ENCODE measurements around the gene CDC20.

Gene CDC20

GRCh38 chr1:43358746-43359693 lies at the start of gene CDC20:
Gene CDC20 (plus strand): TSS chr1:43358981. CDS start chr1:43359216, 235 bp downstream.
- Mint-ChIP-seq H3K4me3 (peak within 1 kb of the TSS; percentile 95), H3K9me3 (no peaks in the 10 kb centered on the region), H3K27ac (peak within 1 kb of the TSS; percentile 86), H3K4me1 (peaks cover 40% of the 10 kb centered on the region), H3K27me3 (no peaks in the 10 kb centered on the region), H3K36me3 (ENCODE audit: low read depth) (peaks cover 47% of the 10 kb centered on the region)
- peak; percentile 99 for DNase-seq
- peak; percentile 97 for ATAC-seq

- no peak overlapping the region for H3K4me3 Mint-ChIP-seq
- no peaks in the 10 kb centered on the region for H3K9me3 Mint-ChIP-seq
- no peak for DNase-seq
- no peak for ATAC-seq
- H3K27me3 Mint-ChIP-seq = peaks cover 3% of the 10 kb centered on the region
- no peak overlapping the region for H3K27ac Mint-ChIP-seq
- no peaks in the 10 kb centered on the region for H3K36me3 Mint-ChIP-seq (ENCODE audit: low read depth)
- no peaks in the 10 kb centered on the region for H3K4me1 Mint-ChIP-seq
These were observed 49.3 kb upstream of the CDC20 start for GRCh38 chr1:43309405-43310025.

- no peaks in the 10 kb centered on the region for H3K9me3 Mint-ChIP-seq
- no peaks in the 10 kb centered on the region for H3K36me3 Mint-ChIP-seq (ENCODE audit: low read depth)
- H3K4me3 Mint-ChIP-seq = no peak overlapping the region
- H3K4me1 Mint-ChIP-seq = no peaks in the 10 kb centered on the region
- peak; percentile 11 for ATAC-seq
- no peaks in the 10 kb centered on the region for H3K27me3 Mint-ChIP-seq
- no peak overlapping the region for H3K27ac Mint-ChIP-seq
- no peak for DNase-seq
These were observed 47.3 kb upstream of the CDC20 start for GRCh38 chr1:43311521-43311920.

GRCh38 chr1:43312212-43312623 lies 46.6 kb upstream of the CDC20 start:
- Mint-ChIP-seq H3K4me1 (no peaks in the 10 kb centered on the region), H3K4me3 (no peak overlapping the region), H3K27ac (no peak overlapping the region), H3K36me3 (ENCODE audit: low read depth) (no peaks in the 10 kb centered on the region), H3K27me3 (no peaks in the 10 kb centered on the region), H3K9me3 (no peaks in the 10 kb centered on the region)
- no peak for DNase-seq
- ATAC-seq = no peak

GRCh38 chr1:43312663-43313515 lies 45.9 kb upstream of the CDC20 start:
- Mint-ChIP-seq H3K27me3 (no peaks in the 10 kb centered on the region), H3K4me3 (no peak overlapping the region), H3K36me3 (ENCODE audit: low read depth) (no peaks in the 10 kb centered on the region), H3K27ac (no peak overlapping the region), H3K4me1 (no peaks in the 10 kb centered on the region), H3K9me3 (no peaks in the 10 kb centered on the region)
- no peak for ATAC-seq
- no peak for DNase-seq

- ATAC-seq = no peak
- H3K4me3 Mint-ChIP-seq = no peak overlapping the region
- H3K9me3 Mint-ChIP-seq = no peaks in the 10 kb centered on the region
- no peak overlapping the region for H3K27ac Mint-ChIP-seq
- no peaks in the 10 kb centered on the region for H3K36me3 Mint-ChIP-seq (ENCODE audit: low read depth)
- no peaks in the 10 kb centered on the region for H3K27me3 Mint-ChIP-seq
- H3K4me1 Mint-ChIP-seq = peaks cover 2% of the 10 kb centered on the region
- DNase-seq = no peak
These were observed 45.0 kb upstream of the CDC20 start for GRCh38 chr1:43313771-43314170.

- Mint-ChIP-seq H3K27ac (no peak overlapping the region), H3K9me3 (no peaks in the 10 kb centered on the region), H3K4me3 (no peak overlapping the region), H3K4me1 (peaks cover 2% of the 10 kb centered on the region), H3K27me3 (no peaks in the 10 kb centered on the region), H3K36me3 (ENCODE audit: low read depth) (no peaks in the 10 kb centered on the region)
- DNase-seq (no peak), ATAC-seq (no peak)
These were observed 44.5 kb upstream of the CDC20 start for GRCh38 chr1:43314233-43314632.

GRCh38 chr1:43315481-43315880 lies 43.3 kb upstream of the CDC20 start:
- DNase-seq (no peak), ATAC-seq (no peak)
- H3K27me3 Mint-ChIP-seq = no peaks in the 10 kb centered on the region
- H3K9me3 Mint-ChIP-seq = no peaks in the 10 kb centered on the region
- peaks cover 2% of the 10 kb centered on the region for H3K4me1 Mint-ChIP-seq
- H3K27ac Mint-ChIP-seq = no peak overlapping the region
- H3K36me3 Mint-ChIP-seq (ENCODE audit: low read depth) = no peaks in the 10 kb centered on the region
- H3K4me3 Mint-ChIP-seq = no peak overlapping the region

GRCh38 chr1:43315963-43316737 lies 42.6 kb upstream of the CDC20 start:
- H3K27ac Mint-ChIP-seq = no peak overlapping the region
- DNase-seq (no peak), ATAC-seq (no peak)
- no peaks in the 10 kb centered on the region for H3K9me3 Mint-ChIP-seq
- H3K36me3 Mint-ChIP-seq (ENCODE audit: low read depth) = no peaks in the 10 kb centered on the region
- no peaks in the 10 kb centered on the region for H3K27me3 Mint-ChIP-seq
- H3K4me1 Mint-ChIP-seq = peaks cover 2% of the 10 kb centered on the region
- no peak overlapping the region for H3K4me3 Mint-ChIP-seq

GRCh38 chr1:43316738-43317520 lies 41.9 kb upstream of the CDC20 start:
- no peaks in the 10 kb centered on the region for H3K9me3 Mint-ChIP-seq
- H3K27ac Mint-ChIP-seq = no peak overlapping the region
- H3K4me3 Mint-ChIP-seq = no peak overlapping the region
- peaks cover 2% of the 10 kb centered on the region for H3K4me1 Mint-ChIP-seq
- no peaks in the 10 kb centered on the region for H3K36me3 Mint-ChIP-seq (ENCODE audit: low read depth)
- no peaks in the 10 kb centered on the region for H3K27me3 Mint-ChIP-seq
- ATAC-seq = no peak
- no peak for DNase-seq

GRCh38 chr1:43317817-43318471 lies 40.8 kb upstream of the CDC20 start:
- Mint-ChIP-seq H3K4me1 (peaks cover 2% of the 10 kb centered on the region), H3K36me3 (ENCODE audit: low read depth) (no peaks in the 10 kb centered on the region), H3K4me3 (no peak overlapping the region), H3K27me3 (no peaks in the 10 kb centered on the region), H3K9me3 (no peaks in the 10 kb centered on the region), H3K27ac (no peak overlapping the region)
- no peak for DNase-seq
- peak; percentile 26 for ATAC-seq

GRCh38 chr1:43318831-43319230 lies 40.0 kb upstream of the CDC20 start:
- Mint-ChIP-seq H3K27me3 (no peaks in the 10 kb centered on the region), H3K9me3 (no peaks in the 10 kb centered on the region), H3K36me3 (ENCODE audit: low read depth) (no peaks in the 10 kb centered on the region), H3K4me1 (peaks cover 2% of the 10 kb centered on the region), H3K27ac (no peak overlapping the region), H3K4me3 (no peak overlapping the region)
- no peak for ATAC-seq
- no peak for DNase-seq

- no peaks in the 10 kb centered on the region for H3K27me3 Mint-ChIP-seq
- no peak overlapping the region for H3K27ac Mint-ChIP-seq
- no peaks in the 10 kb centered on the region for H3K36me3 Mint-ChIP-seq (ENCODE audit: low read depth)
- no peak overlapping the region for H3K4me3 Mint-ChIP-seq
- DNase-seq (no peak), ATAC-seq (no peak)
- H3K9me3 Mint-ChIP-seq = no peaks in the 10 kb centered on the region
- H3K4me1 Mint-ChIP-seq = peaks cover 2% of the 10 kb centered on the region
These were observed 39.5 kb upstream of the CDC20 start for GRCh38 chr1:43319288-43319687.

Measured in activated naive CD8-positive, alpha-beta T cell treated with anti-CD3 and anti-CD28 coated beads, Interleukin-2, amount 50 U/mL, for 24 hours (primary cell).